T47D (cell line): ENCODE results near the gene TMEM161A.

Experiments used
- DNase-seq, 2 experiments: peaks; one replicate each; pipeline versions ENCODE4 v3.0.0 to v3.0.0-alpha.2; 2011 to 2012; ENCODE audit warnings: low read depth in 1 of 2, low spot score in 1 of 2
- JUND ChIP-seq: IDR thresholded peaks from 2 replicates; pipeline ENCODE4 v1.6.1; 2012; ENCODE audit warnings: low read depth
- in situ Hi-C: cut with HindIII; loops from 2 replicates; pipeline ENCODE4 v1.10.0; 2016; ENCODE audit warnings: low sequenced_read_pairs, low pct_unique_long_range_greater_than_20kb

The TMEM161A gene

GRCh38 chr19:19123386-19123785 is 14.9 kb downstream of the TMEM161A start:
- TF ChIP-seq JUND = no peak
- in situ Hi-C loops = no loop called here
- no peak for DNase-seq

- DNase-seq = no peak
- no peak for TF ChIP-seq JUND
- in situ Hi-C loops = no loop called here
Observed at GRCh38 chr19:19122902-19123301, 15.4 kb downstream of the TMEM161A start.

GRCh38 chr19:19121371-19121770 is 16.9 kb downstream of the TMEM161A start:
- in situ Hi-C loops = no loop called here

GRCh38 chr19:19120308-19121231 is 17.7 kb downstream of the TMEM161A start:
- DNase-seq = peak in 1 of 2 experiments; percentile 90
- no peak for TF ChIP-seq JUND
- in situ Hi-C loops = no loop called here

More at GRCh38 chr19:19121371-19121770, 16.9 kb downstream of the TMEM161A start:
- no peak for TF ChIP-seq JUND
- no peak for DNase-seq

GRCh38 chr19:19119325-19120237 is 18.7 kb downstream of the TMEM161A start:
- in situ Hi-C loops = no loop called here
- no peak for TF ChIP-seq JUND
- DNase-seq = no peak

- TF ChIP-seq JUND = no peak
- DNase-seq = peak in 1 of 2 experiments; percentile 12
- in situ Hi-C loops = no loop called here
Observed at GRCh38 chr19:19115954-19116353, 22.3 kb downstream of the TMEM161A start.

GRCh38 chr19:19113040-19113626 is 25.1 kb downstream of the TMEM161A start:
- no peak for TF ChIP-seq JUND
- in situ Hi-C loops = no loop called here
- DNase-seq = no peak

- DNase-seq = no peak
- in situ Hi-C loops = no loop called here
- no peak for TF ChIP-seq JUND
Observed at GRCh38 chr19:19111967-19112580, 26.2 kb downstream of the TMEM161A start.

- no peak for DNase-seq
- in situ Hi-C loops = no loop called here
- TF ChIP-seq JUND = no peak
Observed at GRCh38 chr19:19111136-19111835, 27.0 kb downstream of the TMEM161A start.

GRCh38 chr19:19110410-19111135 is 27.7 kb downstream of the TMEM161A start:
- TF ChIP-seq JUND = no peak
- DNase-seq = no peak
- in situ Hi-C loops = no loop called here

GRCh38 chr19:19109601-19110000 is 28.7 kb downstream of the TMEM161A start:
- in situ Hi-C loops = no loop called here
- no peak for TF ChIP-seq JUND
- DNase-seq = no peak
